Measurements from ENCODE around the gene GP9.
"Not testable (repeated sequence)": the region's sequence is repeated elsewhere in the genome, so short reads cannot be mapped to it uniquely, and the experiment has no call there.

GRCh38 chr3:129067719-129068118 lies 7.1 kb downstream of the GP9 start:
- TF ChIP-seq CTCF, POLR2A (IDR thresholded peaks at IDR 0.05): not testable (repeated sequence)
